Ectodermal cell (in vitro differentiated cells): Measurements from ENCODE around the gene PADI2.

Source experiments
- H3K27ac ChIP-seq: 2 replicates; pipeline ENCODE4 v1.7.0; 2013; ENCODE audit warnings: mild to moderate bottlenecking, low read depth, low read length; ENCODE audit not compliant: insufficient read depth, poor library complexity, severe bottlenecking
- H3K27me3 ChIP-seq: 2 replicates; pipeline ENCODE4 v1.7.0; 2013; ENCODE audit warnings: mild to moderate bottlenecking, low read length; ENCODE audit not compliant: insufficient read depth, control insufficient read depth, poor library complexity, severe bottlenecking
- H3K36me3 ChIP-seq: one replicate; pipeline ENCODE4 v1.7.0; 2013; ENCODE audit warnings: low read length; ENCODE audit not compliant: control insufficient read depth, insufficient read depth
- H3K4me1 ChIP-seq: one replicate; pipeline ENCODE4 v1.7.0; 2013; ENCODE audit warnings: low read length; ENCODE audit not compliant: control insufficient read depth, insufficient read depth
- H3K4me3 ChIP-seq: 2 replicates; pipeline ENCODE4 v1.7.0; 2013; ENCODE audit warnings: low read depth, low read length, control low read depth; ENCODE audit not compliant: insufficient read depth
- H3K9me3 ChIP-seq: 2 replicates; pipeline ENCODE4 v1.7.0; 2013; ENCODE audit warnings: mild to moderate bottlenecking, low read length, moderate library complexity; ENCODE audit not compliant: control insufficient read depth
- WGBS, 2 experiments: methylation state at CpG; one replicate each; pipeline ENCODE4 v1.1.7; 2013; ENCODE audit warnings: missing lambda C conversion rate in 2 of 2; 5-methylcytosine and 5-hydroxymethylcytosine counted together

PADI2 gene

DNA sequence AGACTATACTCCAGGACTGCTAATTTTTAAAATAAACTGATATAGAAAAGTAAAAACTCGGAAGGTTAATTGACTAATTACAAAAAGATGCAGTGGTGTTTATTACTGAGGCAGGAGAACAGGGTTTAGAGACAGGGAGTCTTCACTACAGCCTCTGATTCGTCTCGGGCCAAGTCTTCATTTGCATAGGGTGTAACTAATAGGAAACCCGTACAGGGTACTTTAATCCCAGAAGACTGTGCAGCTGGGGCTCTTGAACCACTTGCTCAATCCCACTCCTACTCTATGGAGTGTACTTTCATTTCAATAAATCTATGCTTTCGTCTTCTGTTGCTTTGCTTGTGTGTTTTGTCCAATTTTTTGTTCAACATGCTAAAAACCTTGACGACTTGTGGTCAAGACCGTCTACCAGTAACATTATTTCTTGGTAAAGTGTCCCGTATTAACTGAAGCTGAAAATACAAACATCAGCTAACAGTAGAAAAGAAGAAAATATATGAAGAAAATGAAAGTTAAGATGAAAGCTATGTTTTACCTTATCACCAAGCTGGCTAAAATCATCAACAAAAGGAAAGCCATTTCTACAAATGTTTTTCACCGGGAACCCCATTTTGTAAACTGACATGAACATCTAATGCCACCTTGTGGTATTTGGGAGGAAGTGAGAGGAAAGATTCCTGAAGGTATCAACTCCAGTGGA lies 73.5 kb downstream of the PADI2 start:
- no peaks in the 10 kb centered on the region for H3K27me3 ChIP-seq
- no peak overlapping the region for H3K4me3 ChIP-seq
- H3K27ac ChIP-seq, result peak overlapping the region; percentile 4
- no peaks in the 10 kb centered on the region for H3K4me1 ChIP-seq
- WGBS, 2 experiments, result 71 to 75% methylated on average over 8 to 9 of the region's 9 CpGs
- peaks cover 18% of the 10 kb centered on the region for H3K36me3 ChIP-seq
- H3K9me3 ChIP-seq, result no peaks in the 10 kb centered on the region

- Histone ChIP-seq H3K36me3 (peaks cover 12% of the 10 kb centered on the region), H3K9me3 (no peaks in the 10 kb centered on the region), H3K4me1 (no peaks in the 10 kb centered on the region), H3K27me3 (no peaks in the 10 kb centered on the region), H3K4me3 (no peak overlapping the region), H3K27ac (no peak overlapping the region)
- WGBS, 2 experiments, result 74 to 78% methylated on average over 5 of the region's 5 CpGs
Measured at GRCh38 chr1:17045150-17045549, 74.1 kb downstream of the PADI2 start.

DNA sequence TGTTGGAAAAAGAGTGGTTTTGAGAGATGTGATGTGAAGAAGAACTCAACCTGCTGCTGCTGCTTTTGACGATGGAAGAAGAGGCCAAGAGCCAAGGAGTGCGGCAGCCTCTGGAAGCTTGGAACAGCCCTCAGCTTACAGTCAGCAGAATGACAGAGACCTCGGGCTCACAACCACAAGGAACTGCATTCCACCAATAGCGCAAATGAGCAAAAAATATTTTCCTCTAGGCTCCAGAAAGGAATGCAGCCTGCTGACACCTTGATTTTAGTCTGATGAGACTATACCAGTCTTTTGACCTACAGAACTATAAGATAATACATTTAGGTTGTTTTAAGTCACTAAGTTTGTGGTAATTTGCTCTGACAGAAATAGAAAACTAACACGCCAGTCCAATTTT lies 75.6 kb downstream of the PADI2 start:
- H3K27me3 ChIP-seq, result no peaks in the 10 kb centered on the region
- H3K27ac ChIP-seq, result no peak overlapping the region
- 69 to 72% methylated on average over 4 of the region's 5 CpGs for WGBS, 2 experiments
- H3K9me3 ChIP-seq, result no peaks in the 10 kb centered on the region
- no peak overlapping the region for H3K4me3 ChIP-seq
- peaks cover 11% of the 10 kb centered on the region for H3K36me3 ChIP-seq
- H3K4me1 ChIP-seq, result no peaks in the 10 kb centered on the region

GRCh38 chr1:17040135-17040534 lies 79.1 kb downstream of the PADI2 start:
- WGBS, 2 experiments, result 93 to 100% methylated on average over 1 of the region's 1 CpG
- Histone ChIP-seq H3K9me3 (no peaks in the 10 kb centered on the region), H3K4me3 (no peak overlapping the region), H3K27ac (no peak overlapping the region), H3K4me1 (no peaks in the 10 kb centered on the region), H3K36me3 (peaks cover 11% of the 10 kb centered on the region), H3K27me3 (no peaks in the 10 kb centered on the region)

DNA sequence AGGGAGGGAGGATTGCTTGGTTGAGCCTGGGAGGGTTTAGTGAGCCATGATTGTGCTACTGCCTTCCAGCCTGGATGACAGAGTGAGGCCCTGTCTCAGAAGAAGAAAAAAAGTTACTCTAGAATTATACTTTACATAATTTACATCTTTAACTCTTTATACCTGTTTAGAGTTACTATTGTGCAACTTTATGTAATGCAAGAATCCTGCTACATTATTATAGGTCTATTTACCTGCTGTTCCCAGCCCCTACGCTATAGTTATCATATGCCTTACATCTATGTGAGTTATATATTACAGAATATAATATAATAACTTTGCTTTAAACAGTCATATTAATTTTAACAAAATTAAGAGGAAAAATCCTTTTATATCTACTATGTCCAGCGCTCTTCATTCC lies 79.7 kb downstream of the PADI2 start:
- no peak overlapping the region for H3K27ac ChIP-seq
- H3K9me3 ChIP-seq, result no peaks in the 10 kb centered on the region
- WGBS, 2 experiments, result 100% methylated on average over 1 of the region's 2 CpGs
- no peaks in the 10 kb centered on the region for H3K4me1 ChIP-seq
- H3K27me3 ChIP-seq, result no peaks in the 10 kb centered on the region
- H3K4me3 ChIP-seq, result no peak overlapping the region
- H3K36me3 ChIP-seq, result peaks cover 9% of the 10 kb centered on the region

GRCh38 chr1:17033481-17033880 lies 85.8 kb downstream of the PADI2 start:
- Histone ChIP-seq H3K27ac (no peak overlapping the region), H3K36me3 (peaks cover 7% of the 10 kb centered on the region), H3K4me1 (no peaks in the 10 kb centered on the region), H3K9me3 (no peaks in the 10 kb centered on the region), H3K27me3 (no peaks in the 10 kb centered on the region), H3K4me3 (no peak overlapping the region)
- 96 to 97% methylated on average over 4 of the region's 4 CpGs for WGBS, 2 experiments

DNA sequence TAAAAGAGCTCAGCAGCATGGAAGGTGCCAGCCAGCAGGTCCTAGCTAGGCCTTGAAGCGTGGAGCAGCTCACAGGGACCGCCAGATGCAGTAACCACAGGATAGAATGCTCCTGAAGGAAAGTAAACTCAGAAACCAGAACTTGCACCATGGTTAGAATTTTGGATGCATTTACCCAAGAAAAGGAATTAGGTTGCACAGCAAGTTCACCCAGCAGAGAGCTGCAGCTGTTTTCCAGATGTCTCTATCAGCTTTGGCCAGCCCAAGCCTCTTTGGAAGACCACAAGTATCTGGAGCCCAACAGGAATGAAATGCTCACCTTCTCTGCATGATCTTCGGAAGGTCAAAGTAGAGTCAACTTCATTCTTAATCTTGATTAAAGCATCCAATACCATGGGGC lies 86.5 kb downstream of the PADI2 start:
- no peaks in the 10 kb centered on the region for H3K27me3 ChIP-seq
- no peak overlapping the region for H3K4me3 ChIP-seq
- H3K36me3 ChIP-seq, result peaks cover 9% of the 10 kb centered on the region
- H3K27ac ChIP-seq, result no peak overlapping the region
- 96 to 98% methylated on average over 3 of the region's 3 CpGs for WGBS, 2 experiments
- H3K4me1 ChIP-seq, result no peaks in the 10 kb centered on the region
- H3K9me3 ChIP-seq, result no peaks in the 10 kb centered on the region

DNA sequence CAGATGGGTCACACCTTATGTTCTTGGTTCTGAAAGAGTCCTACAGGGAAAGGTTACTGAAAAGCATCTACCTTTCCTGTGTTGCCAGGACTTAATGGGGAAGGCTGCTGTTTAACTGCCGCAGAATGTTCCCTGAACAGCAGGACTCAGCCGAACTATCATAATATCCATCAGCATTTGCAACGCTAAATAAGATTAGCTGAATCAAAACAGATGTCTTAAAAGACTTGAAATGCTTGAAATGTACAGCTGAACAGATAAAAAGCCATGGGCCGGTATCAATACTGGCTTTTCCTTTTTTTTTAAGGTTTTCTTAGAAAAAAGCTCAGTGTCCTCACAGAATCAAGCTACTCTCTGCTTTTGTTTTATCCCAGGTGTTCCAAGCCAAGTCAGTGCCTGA lies 87.8 kb downstream of the PADI2 start:
- 95 to 98% methylated on average over 4 of the region's 4 CpGs for WGBS, 2 experiments
- Histone ChIP-seq H3K9me3 (no peaks in the 10 kb centered on the region), H3K36me3 (peaks cover 17% of the 10 kb centered on the region), H3K27ac (no peak overlapping the region), H3K4me1 (no peaks in the 10 kb centered on the region), H3K4me3 (no peak overlapping the region), H3K27me3 (no peaks in the 10 kb centered on the region)

GRCh38 chr1:17030206-17030605 lies 89.0 kb downstream of the PADI2 start:
- Histone ChIP-seq H3K4me1 (no peaks in the 10 kb centered on the region), H3K36me3 (peaks cover 26% of the 10 kb centered on the region), H3K27ac (no peak overlapping the region), H3K9me3 (no peaks in the 10 kb centered on the region), H3K27me3 (no peaks in the 10 kb centered on the region), H3K4me3 (no peak overlapping the region)
- WGBS, 2 experiments, result 91 to 92% methylated on average over 4 of the region's 4 CpGs

DNA sequence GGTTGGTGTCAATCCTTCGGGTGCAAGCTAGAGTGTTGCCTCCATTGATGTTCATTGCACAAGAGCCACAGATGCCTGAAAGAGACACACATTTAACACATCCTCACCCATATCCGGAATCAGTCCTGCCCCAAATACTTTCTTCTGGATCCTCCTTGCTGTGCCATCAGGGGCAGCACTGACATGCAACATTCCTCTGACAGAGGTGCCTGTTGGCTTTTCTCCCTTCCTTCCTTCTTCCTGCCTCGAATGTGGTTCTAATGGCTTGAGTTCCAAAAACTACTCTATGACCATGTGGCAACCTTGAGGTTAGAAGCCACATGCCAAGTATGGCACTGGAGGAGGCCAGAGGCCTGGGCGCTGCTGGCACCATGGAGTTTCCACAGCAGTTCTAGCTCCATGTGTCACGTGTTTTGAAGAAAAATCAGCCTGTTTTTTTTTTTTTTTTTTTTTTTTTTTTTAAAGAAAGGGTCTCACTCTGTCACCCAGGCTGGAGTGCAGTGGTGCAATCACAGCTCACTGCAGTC lies 90.5 kb downstream of the PADI2 start:
- Histone ChIP-seq H3K4me1 (no peaks in the 10 kb centered on the region), H3K9me3 (no peaks in the 10 kb centered on the region), H3K4me3 (no peak overlapping the region), H3K27me3 (no peaks in the 10 kb centered on the region), H3K27ac (no peak overlapping the region), H3K36me3 (peaks cover 32% of the 10 kb centered on the region)
- 92 to 93% methylated on average over 5 of the region's 5 CpGs for WGBS, 2 experiments
